ENCODE measurements around the gene PHC2.

The PHC2 gene

GRCh38 chr1:33410091-33410701 lies 20.7 kb downstream of the PHC2 start:
- peaks cover 7% of the 10 kb centered on the region for H3K27me3 Mint-ChIP-seq
- no peak overlapping the region for H3K27ac Mint-ChIP-seq
- H3K9me3 Mint-ChIP-seq: no peaks in the 10 kb centered on the region
- H3K36me3 Mint-ChIP-seq: peaks cover 3% of the 10 kb centered on the region
- H3K4me1 Mint-ChIP-seq: no peaks in the 10 kb centered on the region
- no peak overlapping the region for H3K4me3 Mint-ChIP-seq

- Mint-ChIP-seq H3K27ac (no peak overlapping the region), H3K4me3 (no peak overlapping the region), H3K9me3 (no peaks in the 10 kb centered on the region), H3K27me3 (peaks cover 4% of the 10 kb centered on the region), H3K36me3 (peaks cover 2% of the 10 kb centered on the region), H3K4me1 (no peaks in the 10 kb centered on the region)
These were observed 22.8 kb downstream of the PHC2 start for GRCh38 chr1:33408093-33408436.

GRCh38 chr1:33407352-33408092 lies 23.4 kb downstream of the PHC2 start:
- no peak overlapping the region for H3K4me3 Mint-ChIP-seq
- H3K4me1 Mint-ChIP-seq: no peaks in the 10 kb centered on the region
- peaks cover 2% of the 10 kb centered on the region for H3K36me3 Mint-ChIP-seq
- no peaks in the 10 kb centered on the region for H3K9me3 Mint-ChIP-seq
- peaks cover 4% of the 10 kb centered on the region for H3K27me3 Mint-ChIP-seq
- no peak overlapping the region for H3K27ac Mint-ChIP-seq

GRCh38 chr1:33402206-33402605 lies 28.7 kb downstream of the PHC2 start:
- H3K27me3 Mint-ChIP-seq: peaks cover 4% of the 10 kb centered on the region
- no peaks in the 10 kb centered on the region for H3K4me1 Mint-ChIP-seq
- H3K36me3 Mint-ChIP-seq: peaks cover 2% of the 10 kb centered on the region
- H3K27ac Mint-ChIP-seq: no peak overlapping the region
- no peaks in the 10 kb centered on the region for H3K9me3 Mint-ChIP-seq
- H3K4me3 Mint-ChIP-seq: no peak overlapping the region

GRCh38 chr1:33401471-33401870 lies 29.4 kb downstream of the PHC2 start:
- Mint-ChIP-seq H3K27me3 (peaks cover 4% of the 10 kb centered on the region), H3K4me3 (no peak overlapping the region), H3K36me3 (peaks cover 2% of the 10 kb centered on the region), H3K4me1 (no peaks in the 10 kb centered on the region), H3K9me3 (no peaks in the 10 kb centered on the region), H3K27ac (no peak overlapping the region)

- no peak overlapping the region for H3K4me3 Mint-ChIP-seq
- H3K9me3 Mint-ChIP-seq: no peaks in the 10 kb centered on the region
- peaks cover 2% of the 10 kb centered on the region for H3K36me3 Mint-ChIP-seq
- H3K27ac Mint-ChIP-seq: no peak overlapping the region
- no peaks in the 10 kb centered on the region for H3K4me1 Mint-ChIP-seq
- peaks cover 4% of the 10 kb centered on the region for H3K27me3 Mint-ChIP-seq
These were observed 30.6 kb downstream of the PHC2 start for GRCh38 chr1:33400153-33400911.

GRCh38 chr1:33399375-33399774 lies 31.5 kb downstream of the PHC2 start:
- Mint-ChIP-seq H3K36me3 (peaks cover 2% of the 10 kb centered on the region), H3K4me3 (no peak overlapping the region), H3K27me3 (peaks cover 4% of the 10 kb centered on the region), H3K27ac (no peak overlapping the region), H3K4me1 (no peaks in the 10 kb centered on the region), H3K9me3 (no peaks in the 10 kb centered on the region)

GRCh38 chr1:33397994-33398393 lies 32.9 kb downstream of the PHC2 start:
- no peaks in the 10 kb centered on the region for H3K9me3 Mint-ChIP-seq
- H3K36me3 Mint-ChIP-seq: no peaks in the 10 kb centered on the region
- H3K27me3 Mint-ChIP-seq: peaks cover 4% of the 10 kb centered on the region
- H3K27ac Mint-ChIP-seq: no peak overlapping the region
- H3K4me3 Mint-ChIP-seq: no peak overlapping the region
- H3K4me1 Mint-ChIP-seq: no peaks in the 10 kb centered on the region

GRCh38 chr1:33397125-33397506 lies 33.8 kb downstream of the PHC2 start:
- H3K4me3 Mint-ChIP-seq: no peak overlapping the region
- no peaks in the 10 kb centered on the region for H3K9me3 Mint-ChIP-seq
- H3K36me3 Mint-ChIP-seq: no peaks in the 10 kb centered on the region
- no peaks in the 10 kb centered on the region for H3K4me1 Mint-ChIP-seq
- no peak overlapping the region for H3K27ac Mint-ChIP-seq
- H3K27me3 Mint-ChIP-seq: peaks cover 8% of the 10 kb centered on the region

GRCh38 chr1:33396188-33397124 lies 34.4 kb downstream of the PHC2 start:
- Mint-ChIP-seq H3K4me1 (no peaks in the 10 kb centered on the region), H3K9me3 (no peaks in the 10 kb centered on the region), H3K27ac (no peak overlapping the region), H3K4me3 (no peak overlapping the region), H3K36me3 (no peaks in the 10 kb centered on the region), H3K27me3 (peaks cover 8% of the 10 kb centered on the region)

GRCh38 chr1:33394770-33395169 lies 36.1 kb downstream of the PHC2 start:
- H3K4me1 Mint-ChIP-seq: no peaks in the 10 kb centered on the region
- H3K27ac Mint-ChIP-seq: no peak overlapping the region
- H3K27me3 Mint-ChIP-seq: peaks cover 6% of the 10 kb centered on the region
- H3K4me3 Mint-ChIP-seq: no peak overlapping the region
- H3K9me3 Mint-ChIP-seq: no peaks in the 10 kb centered on the region
- H3K36me3 Mint-ChIP-seq: no peaks in the 10 kb centered on the region

GRCh38 chr1:33393991-33394390 lies 36.9 kb downstream of the PHC2 start:
- H3K4me1 Mint-ChIP-seq: no peaks in the 10 kb centered on the region
- H3K9me3 Mint-ChIP-seq: no peaks in the 10 kb centered on the region
- H3K36me3 Mint-ChIP-seq: no peaks in the 10 kb centered on the region
- peaks cover 6% of the 10 kb centered on the region for H3K27me3 Mint-ChIP-seq
- H3K4me3 Mint-ChIP-seq: no peak overlapping the region
- H3K27ac Mint-ChIP-seq: no peak overlapping the region

GRCh38 chr1:33393524-33393923 lies 37.4 kb downstream of the PHC2 start:
- Mint-ChIP-seq H3K4me3 (no peak overlapping the region), H3K4me1 (no peaks in the 10 kb centered on the region), H3K27ac (no peak overlapping the region), H3K27me3 (peaks cover 4% of the 10 kb centered on the region), H3K36me3 (no peaks in the 10 kb centered on the region), H3K9me3 (no peaks in the 10 kb centered on the region)

GRCh38 chr1:33392639-33393038 lies 38.3 kb downstream of the PHC2 start:
- peaks cover 4% of the 10 kb centered on the region for H3K27me3 Mint-ChIP-seq
- H3K27ac Mint-ChIP-seq: no peak overlapping the region
- H3K36me3 Mint-ChIP-seq: no peaks in the 10 kb centered on the region
- H3K4me3 Mint-ChIP-seq: no peak overlapping the region
- H3K4me1 Mint-ChIP-seq: no peaks in the 10 kb centered on the region
- H3K9me3 Mint-ChIP-seq: no peaks in the 10 kb centered on the region

GRCh38 chr1:33392206-33392605 lies 38.7 kb downstream of the PHC2 start:
- H3K4me1 Mint-ChIP-seq: no peaks in the 10 kb centered on the region
- H3K4me3 Mint-ChIP-seq: no peak overlapping the region
- peaks cover 4% of the 10 kb centered on the region for H3K27me3 Mint-ChIP-seq
- H3K36me3 Mint-ChIP-seq: no peaks in the 10 kb centered on the region
- no peaks in the 10 kb centered on the region for H3K9me3 Mint-ChIP-seq
- no peak overlapping the region for H3K27ac Mint-ChIP-seq

Data from activated naive CD4-positive, alpha-beta T cell treated with anti-CD3 and anti-CD28 coated beads, Interleukin-2, amount 50 U/mL, for 24 hours (primary cell).